ENCODE results near the gene FAM120B.

The FAM120B gene

GRCh38 chr6:170363255-170363654, 56.7 kb downstream of the FAM120B start:
- no peak for DNase-seq

- no peak for DNase-seq
Observed at GRCh38 chr6:170365121-170365520, 58.6 kb downstream of the FAM120B start.

- DNase-seq, result no peak
Observed at GRCh38 chr6:170365593-170365992, 59.0 kb downstream of the FAM120B start.

- DNase-seq, result no peak
Observed at GRCh38 chr6:170366248-170366960, 59.8 kb downstream of the FAM120B start.

GRCh38 chr6:170367241-170367640, 60.7 kb downstream of the FAM120B start:
- DNase-seq, result no peak

GRCh38 chr6:170368544-170368943, 62.0 kb downstream of the FAM120B start:
- DNase-seq, result no peak

- no peak for DNase-seq
Observed at GRCh38 chr6:170369403-170369802, 62.8 kb downstream of the FAM120B start.

- peak in 2 of 3 donors; percentile 9 to 20 for DNase-seq
Observed at GRCh38 chr6:170370416-170370815, 63.9 kb downstream of the FAM120B start.

- DNase-seq, result no peak
Observed at GRCh38 chr6:170371080-170371479, 64.5 kb downstream of the FAM120B start.

- DNase-seq, result no peak
Observed at GRCh38 chr6:170371588-170371987, 65.0 kb downstream of the FAM120B start.

- no peak for DNase-seq
Observed at GRCh38 chr6:170372380-170373325, 66.1 kb downstream of the FAM120B start.

- DNase-seq, result peak; percentile 59 to 76 (median 67)
Observed at GRCh38 chr6:170374571-170375444, 68.2 kb downstream of the FAM120B start.

- peak; percentile 9 to 32 (median 16) for DNase-seq
Observed at GRCh38 chr6:170375661-170376060, 69.1 kb downstream of the FAM120B start.

GRCh38 chr6:170376386-170377043, 70.0 kb downstream of the FAM120B start:
- DNase-seq, result peak; percentile 56 to 68 (median 57)

GRCh38 chr6:170378502-170378901, 71.9 kb downstream of the FAM120B start:
- DNase-seq, result no peak

- DNase-seq, result peak; percentile 8 to 63 (median 59)
Observed at GRCh38 chr6:170381562-170381961, 75.0 kb downstream of the FAM120B start.

- DNase-seq, result no peak
Observed at GRCh38 chr6:170383466-170384035, 77.0 kb downstream of the FAM120B start.

GRCh38 chr6:170385506-170385905, 78.9 kb downstream of the FAM120B start:
- DNase-seq, result no peak

- DNase-seq, result no peak
Observed at GRCh38 chr6:170388113-170388512, 81.6 kb downstream of the FAM120B start.

- DNase-seq, result no peak
Observed at GRCh38 chr6:170393033-170393432, 86.5 kb downstream of the FAM120B start.

GRCh38 chr6:170393807-170394399, 87.3 kb downstream of the FAM120B start:
- DNase-seq, result no peak

All from suppressor macrophage treated with lipopolysaccharide for 1 hour (primary cell).